ENCODE results near the gene AOPEP.

AOPEP gene

DNA sequence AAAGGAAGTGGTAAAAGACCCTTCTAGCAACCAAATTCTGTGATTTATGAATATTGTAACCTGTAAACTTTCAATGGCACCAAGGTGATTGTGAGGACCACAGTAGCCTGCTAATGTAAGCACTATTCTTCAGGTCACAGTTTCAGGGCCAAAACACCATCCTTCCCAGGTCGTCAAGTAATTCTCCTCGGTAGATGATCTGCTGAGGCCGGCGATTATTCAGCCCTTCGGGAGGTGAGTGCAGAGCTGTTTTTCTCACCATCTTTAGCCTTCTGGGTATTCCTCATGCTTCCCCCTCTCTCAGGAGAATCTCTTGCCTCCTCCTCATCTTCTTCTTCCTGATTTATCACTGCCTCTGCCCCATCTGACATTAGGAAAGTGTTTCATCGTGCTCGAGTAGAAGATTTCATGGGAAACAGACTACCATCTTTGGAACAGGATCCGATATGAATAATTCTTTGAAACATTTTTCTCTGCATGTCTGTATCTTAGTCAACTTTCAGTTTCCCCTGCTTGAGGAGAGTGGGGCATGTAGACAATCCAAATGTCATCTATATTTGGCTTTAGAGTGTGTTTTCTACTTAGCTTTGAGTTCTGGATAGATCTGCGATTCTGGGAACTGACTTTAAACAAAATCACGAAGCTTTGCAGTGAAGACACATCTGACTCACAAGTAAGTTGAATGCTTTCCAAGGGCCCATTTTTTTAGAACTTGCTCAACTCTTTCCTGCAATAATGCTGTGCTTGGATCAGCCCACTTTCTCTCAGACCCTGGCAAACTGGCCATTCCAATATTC is 173.9 kb downstream of the AOPEP start:
- FAIRE-seq (no peak), DNase-seq (ENCODE audit: insufficient read length, low spot score) (no peak)
- TF ChIP-seq CTCF (IDR thresholded peaks at IDR 0.05; ENCODE audit: insufficient read depth, missing control alignments), result no peak

- FAIRE-seq (no peak), DNase-seq (ENCODE audit: insufficient read length, low spot score) (no peak)
- no peak for TF ChIP-seq CTCF (IDR thresholded peaks at IDR 0.05; ENCODE audit: insufficient read depth, missing control alignments)
These were observed 174.5 kb downstream of the AOPEP start for GRCh38 chr9:94901019-94901363.

GRCh38 chr9:94903961-94904421 is 177.5 kb downstream of the AOPEP start:
- no peak for DNase-seq (ENCODE audit: insufficient read length, low spot score)
- TF ChIP-seq CTCF (IDR thresholded peaks at IDR 0.05; ENCODE audit: insufficient read depth, missing control alignments), result no peak
- FAIRE-seq, result no peak

GRCh38 chr9:94904806-94905205 is 178.3 kb downstream of the AOPEP start:
- FAIRE-seq (no peak), DNase-seq (ENCODE audit: insufficient read length, low spot score) (no peak)
- no peak for TF ChIP-seq CTCF (IDR thresholded peaks at IDR 0.05; ENCODE audit: insufficient read depth, missing control alignments)

- no peak for DNase-seq (ENCODE audit: insufficient read length, low spot score)
- FAIRE-seq, result no peak
- no peak for TF ChIP-seq CTCF (IDR thresholded peaks at IDR 0.05; ENCODE audit: insufficient read depth, missing control alignments)
These were observed 179.1 kb downstream of the AOPEP start for GRCh38 chr9:94905606-94906005.

GRCh38 chr9:94906181-94906580 is 179.7 kb downstream of the AOPEP start:
- DNase-seq (ENCODE audit: insufficient read length, low spot score) (no peak), FAIRE-seq (no peak)
- TF ChIP-seq CTCF (IDR thresholded peaks at IDR 0.05; ENCODE audit: insufficient read depth, missing control alignments), result no peak

DNA sequence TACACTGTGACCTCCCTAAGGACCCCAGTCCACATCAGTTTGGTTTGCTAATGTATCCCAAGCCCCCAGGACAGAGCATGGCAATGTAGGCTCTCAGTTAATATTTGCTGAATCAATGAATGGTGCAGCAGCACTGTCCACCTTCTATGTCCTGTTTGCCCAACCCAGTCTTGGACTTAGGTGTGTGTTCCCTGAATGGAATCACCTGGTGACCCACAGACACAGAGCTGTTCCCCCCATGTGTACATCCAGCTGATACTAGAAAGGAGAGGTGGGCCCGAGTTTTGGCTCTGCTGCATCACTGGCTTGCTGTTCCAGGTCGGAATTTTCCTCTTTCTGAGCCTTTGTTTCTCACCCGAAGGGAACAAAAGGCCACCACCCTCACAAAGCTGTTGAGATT is 180.2 kb downstream of the AOPEP start:
- TF ChIP-seq CTCF (IDR thresholded peaks at IDR 0.05; ENCODE audit: insufficient read depth, missing control alignments), result no peak
- FAIRE-seq, result no peak
- no peak for DNase-seq (ENCODE audit: insufficient read length, low spot score)

All from D721Med (cell line).